GM23338 (cell line): ENCODE results near the gene OR5M3. TPM values are rescaled to one million over a fixed set of nuclear protein-coding genes. Genes with fewer than 3 reads are reported as not detected.

Experiments used
- ATAC-seq: fragments of 200-7000 bp; cut with Tn5 transposase; 3 replicates; pipeline ENCODE4 v1.9.1; 2020
- DNase-seq: peaks from one replicate; pipeline ENCODE4 v3.0.0-alpha.2; 2015; ENCODE audit warnings: low spot score
- H2AFZ ChIP-seq: fragments of 200-600 bp; sonication (generic); 2 replicates; pipeline ENCODE4 v1.8.0; 2016; ENCODE audit warnings: antibody characterized with exemption, mild to moderate bottlenecking, moderate library complexity
- H3F3A ChIP-seq: fragments of 200-600 bp; sonication (generic); replicated peaks from 2 replicates; pipeline ENCODE4 v1.8.0; 2017; ENCODE audit warnings: antibody characterized with exemption, mixed run types, low read depth
- H3K27ac ChIP-seq: fragments of 200-600 bp; sonication (generic); 2 replicates; pipeline ENCODE4 v1.6.1; 2016; ENCODE audit warnings: low read depth
- H3K27me3 ChIP-seq: fragments of 200-600 bp; sonication (generic); 2 replicates; pipeline ENCODE4 v1.8.0; 2016; ENCODE audit warnings: mild to moderate bottlenecking, mixed run types, moderate library complexity; ENCODE audit not compliant: insufficient read depth
- H3K36me3 ChIP-seq: fragments of 200-600 bp; sonication (generic); 2 replicates; pipeline ENCODE4 v1.8.0; 2016; ENCODE audit warnings: mild to moderate bottlenecking; ENCODE audit not compliant: insufficient read depth
- H3K4me1 ChIP-seq: fragments of 200-600 bp; sonication (generic); 2 replicates; pipeline ENCODE4 v1.8.0; 2016; ENCODE audit warnings: mild to moderate bottlenecking, moderate library complexity; ENCODE audit not compliant: insufficient read depth
- H3K4me2 ChIP-seq: fragments of 200-600 bp; sonication (generic); 2 replicates; pipeline ENCODE4 v1.7.1; 2017; ENCODE audit warnings: mixed run types
- H3K4me3 ChIP-seq: fragments of 200-600 bp; sonication (generic); 2 replicates; pipeline ENCODE4 v1.6.1; 2016; ENCODE audit warnings: mixed run types
- H3K79me2 ChIP-seq: fragments of 200-600 bp; sonication (generic); replicated peaks from 2 replicates; pipeline ENCODE4 v1.8.0; 2017; ENCODE audit warnings: mild to moderate bottlenecking; ENCODE audit not compliant: insufficient read depth
- H3K9me2 ChIP-seq: fragments of 200-600 bp; sonication (generic); 2 replicates; pipeline ENCODE4 v1.8.0; 2017; ENCODE audit not compliant: insufficient read depth
- H4K20me1 ChIP-seq: fragments of 200-600 bp; sonication (generic); replicated peaks from 2 replicates; pipeline ENCODE4 v1.8.0; 2017; ENCODE audit warnings: mild to moderate bottlenecking; ENCODE audit not compliant: insufficient read depth
- H3K27ac Mint-ChIP-seq: 2 replicates; pipeline ENCODE4 v1.8.0; 2020; ENCODE audit warnings: inconsistent platforms, mild to moderate bottlenecking, moderate library complexity, mixed read lengths
- H3K27me3 Mint-ChIP-seq: 3 replicates; pipeline ENCODE4 v1.8.0; 2022; ENCODE audit warnings: low read depth, mild to moderate bottlenecking, moderate library complexity, mixed read lengths, inconsistent platforms; ENCODE audit not compliant: insufficient read depth, poor library complexity
- H3K36me3 Mint-ChIP-seq: 3 replicates; pipeline ENCODE4 v1.8.0; 2021; ENCODE audit warnings: low read depth, mild to moderate bottlenecking, inconsistent platforms, moderate library complexity, mixed read lengths
- H3K4me1 Mint-ChIP-seq: 3 replicates; pipeline ENCODE4 v1.8.0; 2020; ENCODE audit warnings: mild to moderate bottlenecking, inconsistent platforms, mixed read lengths
- H3K4me3 Mint-ChIP-seq: 3 replicates; pipeline ENCODE4 v1.8.0; 2021; ENCODE audit warnings: moderate library complexity, mild to moderate bottlenecking, inconsistent platforms, mixed read lengths
- H3K9me3 Mint-ChIP-seq: 3 replicates; pipeline ENCODE4 v1.8.0; 2020; ENCODE audit warnings: moderate library complexity, mild to moderate bottlenecking, inconsistent platforms, mixed read lengths
- CTCF ChIP-seq, 2 experiments: fragments of 200-600 bp in 1 of 2; sonication (generic) in 1 of 2; conservative IDR thresholded peaks; 2 replicates each; pipeline versions ENCODE4 v1.5.1 to v1.6.1; 2016 to 2017; ENCODE audit warnings: antibody characterized with exemption in 2 of 2, low read depth in 2 of 2, mild to moderate bottlenecking in 2 of 2, moderate library complexity in 1 of 2
- POLR2AphosphoS5 ChIP-seq: IDR thresholded peaks from 2 replicates; pipeline ENCODE4 v1.6.1; 2016; ENCODE audit warnings: antibody characterized with exemption, low read depth
- ZNF331 ChIP-seq: fragments of 250-450 bp; sonication (Bioruptor Pico); IDR thresholded peaks from 2 replicates; pipeline ENCODE4 v1.5.0; 2020; ENCODE audit warnings: low read depth, mild to moderate bottlenecking, moderate library complexity
- polyA plus RNA-seq: library from polyadenylated mRNA; unstranded; fragments of >200 nt; fragmentation: Nextera tagmentation; extraction: Ambion mirVana; gene quantifications from 2 replicates; pipeline ENCODE4 v1.2.1, GENCODE V29; 2016
- total RNA-seq: library from RNA; depleted of rRNA; stranded (reverse); fragments of >200 nt; shearing (Covaris generic); gene quantifications from 2 replicates; pipeline ENCODE4 v1.2.3, GENCODE V29; 2014
- TF ChIP-seq, protein P1 (sequence below): fragments of 250-450 bp; sonication (Bioruptor Pico); IDR thresholded peaks from 2 replicates; pipeline ENCODE4 v1.5.0; 2020; ENCODE audit warnings: mild to moderate bottlenecking, moderate library complexity

Gene OR5M3
- total and polyA plus RNA-seq, 2 experiments from 2014 or later, result not detected

DNA sequence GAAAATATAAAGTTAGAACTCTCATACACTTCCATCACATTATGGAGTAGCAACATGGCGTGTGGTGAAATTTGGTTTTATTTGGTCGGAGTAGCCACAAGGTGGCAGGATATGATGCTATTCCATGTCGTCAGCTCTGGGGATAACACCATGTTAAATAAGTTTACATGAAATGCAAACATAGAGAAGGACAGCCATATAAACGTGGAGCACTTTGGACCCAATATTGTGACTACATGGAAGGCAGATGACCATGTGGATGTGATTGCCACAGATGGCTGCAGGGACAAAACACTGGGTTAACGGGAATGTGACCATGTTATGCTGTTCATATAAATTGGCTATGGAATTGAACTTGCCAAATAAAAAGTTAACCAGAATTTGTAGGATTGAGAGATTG is 48.9 kb upstream of the OR5M3 start:
- Histone ChIP-seq H3K36me3 (no peaks in the 10 kb centered on the region), H3K4me2 (no peak overlapping the region), H3K4me3 (no peak overlapping the region), H3K9me2 (0 out of 2 replicates have a peak, but pooled peaks cover 10% of the 10 kb centered on the region), H3F3A (no peaks in the 10 kb centered on the region), H3K4me1 (no peaks in the 10 kb centered on the region), H2AFZ (peak overlapping the region; percentile 2; the same call in 1 of the 2 replicates), H3K27ac (no peak overlapping the region), H3K27me3 (no peaks in the 10 kb centered on the region), H4K20me1 (no peaks in the 10 kb centered on the region), H3K79me2 (no peaks in the 10 kb centered on the region)
- H3K4me3 Mint-ChIP-seq, result no peak overlapping the region
- peak; percentile 52; the same call in 2 of the 3 replicates for ATAC-seq
- peak; percentile 70 for TF ChIP-seq CTCF (conservative IDR thresholded peaks at IDR 0.05; ENCODE audit: low read depth in 2 of 2)
- TF ChIP-seq ZNF331, result no peak
- TF ChIP-seq, protein P1, sequence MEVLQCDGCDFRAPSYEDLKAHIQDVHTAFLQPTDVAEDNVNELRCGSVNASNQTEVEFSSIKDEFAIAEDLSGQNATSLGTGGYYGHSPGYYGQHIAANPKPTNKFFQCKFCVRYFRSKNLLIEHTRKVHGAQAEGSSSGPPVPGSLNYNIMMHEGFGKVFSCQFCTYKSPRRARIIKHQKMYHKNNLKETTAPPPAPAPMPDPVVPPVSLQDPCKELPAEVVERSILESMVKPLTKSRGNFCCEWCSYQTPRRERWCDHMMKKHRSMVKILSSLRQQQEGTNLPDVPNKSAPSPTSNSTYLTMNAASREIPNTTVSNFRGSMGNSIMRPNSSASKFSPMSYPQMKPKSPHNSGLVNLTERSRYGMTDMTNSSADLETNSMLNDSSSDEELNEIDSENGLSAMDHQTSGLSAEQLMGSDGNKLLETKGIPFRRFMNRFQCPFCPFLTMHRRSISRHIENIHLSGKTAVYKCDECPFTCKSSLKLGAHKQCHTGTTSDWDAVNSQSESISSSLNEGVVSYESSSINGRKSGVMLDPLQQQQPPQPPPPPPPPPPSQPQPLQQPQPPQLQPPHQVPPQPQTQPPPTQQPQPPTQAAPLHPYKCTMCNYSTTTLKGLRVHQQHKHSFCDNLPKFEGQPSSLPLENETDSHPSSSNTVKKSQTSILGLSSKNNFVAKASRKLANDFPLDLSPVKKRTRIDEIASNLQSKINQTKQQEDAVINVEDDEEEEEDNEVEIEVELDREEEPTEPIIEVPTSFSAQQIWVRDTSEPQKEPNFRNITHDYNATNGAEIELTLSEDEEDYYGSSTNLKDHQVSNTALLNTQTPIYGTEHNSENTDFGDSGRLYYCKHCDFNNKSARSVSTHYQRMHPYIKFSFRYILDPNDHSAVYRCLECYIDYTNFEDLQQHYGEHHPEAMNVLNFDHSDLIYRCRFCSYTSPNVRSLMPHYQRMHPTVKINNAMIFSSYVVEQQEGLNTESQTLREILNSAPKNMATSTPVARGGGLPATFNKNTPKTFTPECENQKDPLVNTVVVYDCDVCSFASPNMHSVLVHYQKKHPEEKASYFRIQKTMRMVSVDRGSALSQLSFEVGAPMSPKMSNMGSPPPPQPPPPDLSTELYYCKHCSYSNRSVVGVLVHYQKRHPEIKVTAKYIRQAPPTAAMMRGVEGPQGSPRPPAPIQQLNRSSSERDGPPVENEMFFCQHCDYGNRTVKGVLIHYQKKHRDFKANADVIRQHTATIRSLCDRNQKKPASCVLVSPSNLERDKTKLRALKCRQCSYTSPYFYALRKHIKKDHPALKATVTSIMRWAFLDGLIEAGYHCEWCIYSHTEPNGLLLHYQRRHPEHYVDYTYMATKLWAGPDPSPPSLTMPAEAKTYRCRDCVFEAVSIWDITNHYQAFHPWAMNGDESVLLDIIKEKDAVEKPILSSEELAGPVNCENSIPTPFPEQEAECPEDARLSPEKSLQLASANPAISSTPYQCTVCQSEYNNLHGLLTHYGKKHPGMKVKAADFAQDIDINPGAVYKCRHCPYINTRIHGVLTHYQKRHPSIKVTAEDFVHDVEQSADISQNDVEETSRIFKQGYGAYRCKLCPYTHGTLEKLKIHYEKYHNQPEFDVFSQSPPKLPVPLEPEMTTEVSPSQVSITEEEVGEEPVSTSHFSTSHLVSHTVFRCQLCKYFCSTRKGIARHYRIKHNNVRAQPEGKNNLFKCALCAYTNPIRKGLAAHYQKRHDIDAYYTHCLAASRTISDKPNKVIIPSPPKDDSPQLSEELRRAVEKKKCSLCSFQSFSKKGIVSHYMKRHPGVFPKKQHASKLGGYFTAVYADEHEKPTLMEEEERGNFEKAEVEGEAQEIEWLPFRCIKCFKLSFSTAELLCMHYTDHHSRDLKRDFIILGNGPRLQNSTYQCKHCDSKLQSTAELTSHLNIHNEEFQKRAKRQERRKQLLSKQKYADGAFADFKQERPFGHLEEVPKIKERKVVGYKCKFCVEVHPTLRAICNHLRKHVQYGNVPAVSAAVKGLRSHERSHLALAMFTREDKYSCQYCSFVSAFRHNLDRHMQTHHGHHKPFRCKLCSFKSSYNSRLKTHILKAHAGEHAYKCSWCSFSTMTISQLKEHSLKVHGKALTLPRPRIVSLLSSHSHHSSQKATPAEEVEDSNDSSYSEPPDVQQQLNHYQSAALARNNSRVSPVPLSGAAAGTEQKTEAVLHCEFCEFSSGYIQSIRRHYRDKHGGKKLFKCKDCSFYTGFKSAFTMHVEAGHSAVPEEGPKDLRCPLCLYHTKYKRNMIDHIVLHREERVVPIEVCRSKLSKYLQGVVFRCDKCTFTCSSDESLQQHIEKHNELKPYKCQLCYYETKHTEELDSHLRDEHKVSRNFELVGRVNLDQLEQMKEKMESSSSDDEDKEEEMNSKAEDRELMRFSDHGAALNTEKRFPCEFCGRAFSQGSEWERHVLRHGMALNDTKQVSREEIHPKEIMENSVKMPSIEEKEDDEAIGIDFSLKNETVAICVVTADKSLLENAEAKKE (CRISPR knock-in tag), result no peak
- no peak for TF ChIP-seq POLR2AphosphoS5
- H3K27ac Mint-ChIP-seq, result no peak overlapping the region
- H3K9me3 Mint-ChIP-seq, result peaks cover 5% of the 10 kb centered on the region; the same call in 2 of the 3 replicates
- no peaks in the 10 kb centered on the region; the same call in 1 of the 3 replicates for H3K36me3 Mint-ChIP-seq
- DNase-seq, result peak; percentile 61
- no peaks in the 10 kb centered on the region for H3K27me3 Mint-ChIP-seq
- no peaks in the 10 kb centered on the region for H3K4me1 Mint-ChIP-seq
